HG03097 (cell line): ENCODE data around the gene PPFIBP2.
"Not testable (repeated sequence)": the region's sequence is repeated elsewhere in the genome, so short reads cannot be mapped to it uniquely, and the experiment has no call there.

ENCODE experiments used
- ATAC-seq: cut with Tn5 transposase; IDR thresholded peaks from one replicate; pipeline ENCODE4 v1.9.1; 2021; ENCODE audit not compliant: unreplicated experiment, low FRiP score

The PPFIBP2 gene

GRCh38 chr11:7655253-7656217 is 141.7 kb downstream of the PPFIBP2 start:
- no peak for ATAC-seq

- no peak for ATAC-seq
Observed at GRCh38 chr11:7656704-7657103, 142.9 kb downstream of the PPFIBP2 start.

GRCh38 chr11:7657306-7658025 is 143.7 kb downstream of the PPFIBP2 start:
- ATAC-seq, result no peak

- ATAC-seq, result not testable (repeated sequence)
Observed at GRCh38 chr11:7663531-7663930, 149.7 kb downstream of the PPFIBP2 start.

- ATAC-seq, result no peak
Observed at GRCh38 chr11:7664867-7665266, 151.1 kb downstream of the PPFIBP2 start.

GRCh38 chr11:7665473-7666291 is 151.9 kb downstream of the PPFIBP2 start:
- peak; percentile 98 for ATAC-seq

- no peak for ATAC-seq
Observed at GRCh38 chr11:7666292-7666866, 152.6 kb downstream of the PPFIBP2 start.

GRCh38 chr11:7667460-7667859 is 153.7 kb downstream of the PPFIBP2 start:
- ATAC-seq, result no peak

- no peak for ATAC-seq
Observed at GRCh38 chr11:7668464-7668863, 154.7 kb downstream of the PPFIBP2 start.

- ATAC-seq, result no peak
Observed at GRCh38 chr11:7668911-7669310, 155.1 kb downstream of the PPFIBP2 start.

- no peak for ATAC-seq
Observed at GRCh38 chr11:7670641-7671040, 156.8 kb downstream of the PPFIBP2 start.

GRCh38 chr11:7671347-7672215 is 157.8 kb downstream of the PPFIBP2 start:
- peak; percentile 45 for ATAC-seq

- no peak for ATAC-seq
Observed at GRCh38 chr11:7672276-7672959, 158.6 kb downstream of the PPFIBP2 start.

- ATAC-seq, result no peak
Observed at GRCh38 chr11:7672960-7673723, 159.3 kb downstream of the PPFIBP2 start, which contains the start of gene CYB5R2. TSS of gene CYB5R2 (minus strand) at chr11:7673500. CDS start at chr11:7672825, 675 bp downstream.

GRCh38 chr11:7673724-7674434 is 160.1 kb downstream of the PPFIBP2 start:
- no peak for ATAC-seq

- no peak for ATAC-seq
Observed at GRCh38 chr11:7675631-7676030, 161.8 kb downstream of the PPFIBP2 start.

GRCh38 chr11:7677071-7677470 is 163.3 kb downstream of the PPFIBP2 start:
- ATAC-seq, result no peak
